Right hindlimb (tissue), 1 donor: Measurements from ENCODE around the gene GABRA4.

Source experiments
- DNase-seq: peaks from one replicate; pipeline ENCODE4 v3.0.0-alpha.2; 2018

Gene GABRA4

DNA sequence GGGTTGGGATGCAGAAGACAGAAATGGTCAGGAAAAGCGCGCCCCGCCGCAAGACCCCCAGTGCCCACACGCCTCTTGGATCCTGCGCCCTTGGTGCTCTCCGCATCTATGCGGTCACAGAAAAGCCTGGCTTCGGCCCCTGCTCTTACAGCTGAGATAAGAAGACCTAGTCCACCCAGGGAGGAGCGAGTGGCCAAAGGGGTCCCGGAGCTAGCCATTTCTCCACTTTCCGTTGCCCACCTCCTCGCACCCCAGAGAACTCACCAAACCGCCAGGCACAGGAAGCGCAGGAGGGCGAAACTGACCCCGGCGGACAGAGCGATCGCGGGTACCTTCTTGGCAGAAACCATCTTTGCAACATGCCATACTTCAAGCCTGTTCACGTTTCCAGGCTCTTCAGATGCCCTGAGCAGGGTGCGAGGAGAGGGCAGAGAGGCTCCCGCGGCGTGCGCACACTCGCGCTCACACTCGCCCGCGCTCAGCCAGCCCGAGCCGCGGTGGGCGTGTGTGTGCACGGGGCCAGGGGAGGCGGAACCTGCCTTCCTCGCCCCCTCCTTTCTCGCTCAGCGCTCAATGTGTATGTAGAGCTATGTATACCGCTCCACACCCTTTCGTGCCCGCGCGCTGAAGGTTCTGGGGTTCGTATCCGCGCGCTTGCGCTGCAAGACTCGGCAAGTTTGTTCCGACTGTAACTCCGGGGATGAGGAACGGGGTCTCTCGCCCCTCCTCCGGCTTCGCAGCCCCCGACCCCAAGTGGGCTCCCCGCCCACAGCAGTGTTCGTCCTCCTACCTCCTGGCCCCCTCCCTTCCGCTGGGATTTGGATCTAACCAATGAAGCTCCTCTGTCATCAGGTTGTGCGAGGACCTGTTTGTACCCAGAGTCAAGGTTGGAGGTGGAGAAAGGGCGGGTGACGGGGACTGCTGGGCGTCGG is at the start of gene GABRA4:
Gene GABRA4, minus strand, starts transcription at position 507 of the 932 bp plus-strand sequence. Its CDS starts 157 bp downstream, at position 350.
- peak; percentile 30 for DNase-seq

DNA sequence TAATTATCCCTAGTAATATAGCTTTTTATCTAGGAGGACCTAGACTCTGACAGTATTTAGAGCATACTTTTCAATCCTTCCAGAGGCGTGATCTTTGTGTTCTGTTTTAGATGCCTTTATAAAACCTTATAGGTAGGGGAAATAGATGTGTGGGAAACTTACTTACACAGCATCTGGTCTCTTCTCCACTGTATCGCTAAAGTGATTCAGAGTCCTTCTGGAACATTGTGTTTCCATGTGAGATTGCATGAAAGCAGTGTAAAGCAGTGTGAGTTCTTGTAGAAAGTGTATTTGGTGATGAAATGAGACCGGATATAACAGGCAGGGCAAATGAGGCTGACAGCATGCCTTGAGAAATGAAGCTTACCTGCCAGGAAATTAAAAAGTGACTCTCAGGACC is 47.4 kb upstream of the GABRA4 start:
- no peak for DNase-seq

DNA sequence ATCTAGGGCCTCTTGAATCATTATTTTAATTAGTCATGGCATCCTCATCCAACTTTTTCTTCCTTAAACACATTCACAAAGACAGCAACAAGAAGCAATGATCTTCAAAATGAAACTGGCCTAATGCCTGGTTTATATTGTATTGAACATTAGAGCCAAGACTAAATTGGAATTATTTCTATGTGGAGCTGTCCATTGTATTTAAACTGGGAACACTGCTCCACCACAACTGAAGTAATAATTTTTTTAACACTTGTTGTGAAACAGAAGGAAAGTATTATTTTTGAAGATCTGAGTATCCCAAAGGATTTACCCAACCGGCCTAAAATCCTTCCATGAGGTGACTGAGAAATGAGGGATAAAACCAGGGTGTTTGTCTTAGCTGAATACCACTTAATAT is 44.9 kb upstream of the GABRA4 start:
- no peak for DNase-seq

DNA sequence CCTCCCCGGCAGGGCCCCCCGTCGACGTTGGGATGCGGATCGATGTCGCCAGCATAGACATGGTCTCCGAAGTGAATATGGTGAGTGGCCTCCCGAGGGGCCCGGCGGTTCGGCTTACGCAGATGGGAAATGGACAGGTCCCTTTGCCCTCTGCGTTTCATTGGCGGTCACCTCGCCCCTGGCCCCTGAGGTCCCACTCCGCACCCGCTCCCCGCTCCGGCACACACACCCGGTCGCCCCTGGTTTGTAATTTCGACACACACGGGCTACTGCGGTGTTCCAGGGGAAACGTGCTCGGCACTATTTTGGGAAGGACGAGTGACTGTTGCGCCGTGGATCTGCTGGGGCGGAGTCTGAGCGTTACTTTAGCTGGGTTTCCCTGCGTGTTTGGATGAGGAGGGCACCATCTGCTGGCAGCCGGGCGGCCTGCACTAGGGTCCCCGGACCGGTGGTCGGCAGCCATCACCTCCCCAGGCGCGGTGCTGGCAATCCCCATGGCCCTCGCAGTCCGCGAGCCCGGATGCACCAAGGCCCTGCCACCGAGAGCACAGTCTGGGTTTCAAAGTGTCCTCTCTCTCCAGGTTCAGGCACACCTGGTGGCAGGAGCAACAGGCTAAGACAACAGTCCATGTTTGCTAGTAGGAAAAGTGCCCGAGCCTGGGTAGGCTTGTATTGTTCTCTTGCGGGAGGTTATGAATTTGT is 39.2 kb upstream of the GABRA4 start:
- DNase-seq = peak; percentile 74

DNA sequence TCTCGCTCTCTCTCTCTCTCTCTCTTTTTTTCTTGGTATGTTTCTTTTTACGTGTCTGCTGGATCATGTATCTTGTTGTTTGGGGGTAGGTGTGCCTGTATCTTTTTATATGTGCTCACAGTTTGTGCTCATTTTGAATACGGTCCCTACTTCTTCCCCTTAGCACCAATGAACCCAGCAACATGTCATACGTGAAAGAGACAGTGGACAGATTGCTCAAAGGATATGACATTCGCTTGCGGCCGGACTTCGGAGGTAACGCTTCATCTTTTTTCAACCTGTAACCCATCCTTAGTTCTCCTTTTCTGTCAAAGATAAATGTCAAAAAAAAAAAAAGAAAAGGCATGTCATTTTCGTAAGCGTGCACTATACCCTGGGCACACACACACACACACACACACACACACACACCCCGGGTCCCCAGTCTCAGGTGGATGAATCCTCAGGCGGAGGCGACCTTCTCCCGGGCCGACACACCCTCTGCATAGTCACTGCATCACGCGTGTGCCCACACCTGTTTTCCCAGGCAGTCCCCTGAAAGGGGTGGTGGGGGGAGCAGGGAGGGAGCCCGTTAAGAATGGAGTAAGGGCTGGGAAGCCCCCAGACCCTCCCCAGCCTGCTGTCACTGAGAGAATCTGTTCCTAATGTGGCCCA is 38.5 kb upstream of the GABRA4 start:
- DNase-seq = peak; percentile 15

DNA sequence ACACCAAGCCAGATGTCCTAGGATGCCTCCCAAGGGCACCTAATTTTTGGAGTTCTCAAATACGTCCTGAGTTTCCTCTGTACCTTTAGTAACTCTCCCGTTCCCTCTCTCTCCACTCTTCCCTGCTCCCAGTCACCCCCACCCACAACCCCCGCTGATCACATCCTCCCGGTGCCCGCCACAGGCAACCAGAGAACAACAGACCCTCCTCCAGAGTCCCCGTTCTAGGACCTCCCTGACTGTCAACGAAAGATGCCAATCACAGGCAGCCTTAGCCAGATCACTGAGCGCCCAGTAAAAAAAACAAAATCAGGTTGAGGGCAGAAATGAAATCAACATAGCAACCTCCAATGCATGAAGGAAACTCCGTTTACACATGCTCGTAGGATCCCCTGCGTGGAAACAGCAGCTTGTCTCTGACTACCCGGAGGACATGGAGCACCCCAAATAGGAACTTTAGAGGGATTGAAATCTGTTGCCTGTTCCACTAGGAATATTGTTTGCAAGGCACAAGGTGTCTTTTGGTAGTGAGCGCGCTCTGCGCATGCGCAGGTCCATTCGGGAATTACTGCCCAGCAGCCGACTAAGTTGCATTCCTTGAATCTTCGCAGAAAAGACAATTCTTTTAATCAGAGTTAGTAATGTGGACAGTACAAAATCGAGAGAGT is 37.8 kb upstream of the GABRA4 start, which contains the start of gene GABRB1:
Gene GABRB1, plus strand, starts transcription at position 557 of the 668 bp plus-strand sequence.
- peak; percentile 45 for DNase-seq

DNA sequence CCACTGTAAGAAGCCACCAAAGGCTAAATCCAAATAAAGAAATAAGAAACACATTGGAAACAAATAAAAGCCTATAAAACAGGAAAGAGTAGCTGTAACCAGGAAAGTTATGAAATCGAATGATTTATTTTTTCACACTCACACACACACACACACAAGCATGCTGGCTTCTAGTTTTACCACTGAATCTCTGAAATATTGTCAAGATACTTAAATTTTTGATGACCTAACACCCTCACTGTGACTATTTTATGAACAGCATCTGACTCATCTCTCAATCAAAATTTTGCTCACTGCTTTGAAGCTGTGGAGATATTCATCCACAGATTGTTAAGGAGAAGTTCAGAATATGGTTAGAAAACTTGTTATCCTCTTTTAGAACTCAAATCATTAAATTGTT is 24.1 kb upstream of the GABRA4 start:
- no peak for DNase-seq

DNA sequence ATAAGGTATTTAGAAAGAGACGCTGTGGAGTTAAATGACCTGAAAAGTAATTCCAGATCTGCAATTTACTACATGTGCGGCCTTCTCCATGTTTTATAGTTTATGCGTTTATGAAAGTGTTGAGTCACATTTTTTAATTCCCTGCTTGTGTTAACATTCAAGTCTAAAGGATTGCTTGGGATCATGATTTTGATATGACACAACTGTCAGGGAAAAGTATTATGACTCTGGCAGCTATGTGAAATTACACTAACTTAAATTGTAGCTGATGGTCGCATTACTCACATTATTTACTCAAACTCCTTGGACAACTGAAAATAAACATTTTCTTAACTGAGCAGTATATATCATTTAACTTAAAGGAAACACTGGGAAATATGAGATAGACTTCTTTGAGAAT is 23.7 kb upstream of the GABRA4 start:
- no peak for DNase-seq

DNA sequence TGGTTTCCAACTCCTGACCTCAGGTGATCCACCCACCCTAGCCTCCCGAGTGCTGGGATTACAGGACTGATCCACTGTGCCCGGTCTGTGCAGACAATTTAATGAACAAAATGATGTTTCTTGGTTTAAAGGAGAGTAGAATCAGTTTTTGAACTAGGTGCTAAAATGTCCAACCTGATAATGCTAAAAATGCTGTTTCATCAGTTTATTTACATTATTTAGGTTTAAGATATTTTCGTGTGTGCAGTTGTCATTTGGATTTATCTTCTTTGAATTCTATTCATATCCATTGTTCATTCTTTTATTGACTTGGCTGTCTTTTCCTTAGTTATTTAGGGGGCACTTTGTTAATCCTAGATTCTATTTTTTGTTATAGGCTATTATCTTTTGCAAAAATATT is 20.0 kb upstream of the GABRA4 start:
- DNase-seq = no peak

DNA sequence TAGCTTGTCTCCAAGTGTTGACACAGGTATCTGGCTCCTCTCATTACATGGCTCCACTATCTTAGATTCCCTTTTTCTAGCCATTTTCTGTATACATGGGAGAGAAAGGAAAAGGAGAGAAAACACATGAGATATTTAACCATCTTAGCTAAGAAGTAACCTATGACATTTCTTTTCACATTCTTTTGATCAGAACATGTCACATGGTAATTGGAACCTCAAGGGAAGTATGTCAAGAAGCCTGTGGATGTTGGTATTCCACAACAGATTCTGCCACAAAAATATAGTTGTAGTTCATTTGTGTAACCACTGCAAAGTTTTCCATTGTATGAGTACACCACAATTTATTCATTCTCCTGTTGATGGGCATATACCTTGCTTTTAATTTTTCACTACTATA is 19.3 kb upstream of the GABRA4 start:
- no peak for DNase-seq

DNA sequence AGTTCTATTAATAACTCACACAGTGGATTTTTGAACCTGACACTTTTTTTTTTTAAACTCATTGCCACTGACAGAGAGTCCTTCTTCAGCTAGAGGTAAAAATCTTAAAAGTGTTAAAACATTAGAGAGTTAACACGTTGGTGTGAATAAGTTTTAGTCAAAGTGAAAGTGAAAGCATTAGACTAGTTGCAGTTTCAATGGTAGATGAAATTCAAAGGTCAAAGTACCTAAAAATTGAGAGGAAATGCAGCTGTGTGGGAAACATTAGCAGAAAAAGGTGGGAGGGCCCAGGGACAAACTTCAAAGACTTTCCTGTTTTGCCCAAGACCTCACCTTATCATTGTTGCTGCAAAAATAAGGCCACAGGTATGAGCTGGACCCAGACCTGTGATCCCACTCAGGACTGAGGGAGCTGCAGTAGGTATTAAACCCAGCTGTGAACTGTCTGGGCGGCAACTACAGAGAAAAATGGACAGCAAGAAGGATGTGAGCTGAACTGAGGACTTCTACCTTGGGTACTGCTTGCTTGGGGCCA is 17.6 kb upstream of the GABRA4 start:
- no peak for DNase-seq

DNA sequence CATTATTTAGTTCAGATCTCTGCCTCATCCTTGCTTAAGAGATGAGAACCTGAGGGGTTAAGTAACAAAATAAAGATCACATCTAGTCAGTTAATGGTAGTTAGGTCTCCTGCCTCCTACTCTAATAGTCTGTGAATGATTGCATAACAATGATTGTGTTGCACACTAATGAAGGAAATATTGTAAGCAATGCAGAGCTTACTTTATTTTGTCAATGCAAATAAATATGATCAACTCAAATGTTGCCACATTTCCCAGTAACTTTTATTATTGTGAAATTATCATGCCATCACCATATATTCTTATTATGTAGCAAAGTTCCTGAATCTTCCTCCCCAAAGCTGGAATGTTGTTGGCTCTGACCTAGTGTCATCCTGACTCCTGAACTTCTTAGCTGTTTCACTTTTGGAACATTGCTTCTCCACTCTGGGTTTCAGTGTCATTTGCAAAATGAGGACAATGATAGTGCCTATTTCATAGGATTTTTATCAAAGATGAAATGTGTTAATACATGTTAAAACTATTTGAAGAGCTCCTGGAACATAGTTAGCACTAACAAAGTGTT is 17.0 kb upstream of the GABRA4 start:
- DNase-seq = no peak

DNA sequence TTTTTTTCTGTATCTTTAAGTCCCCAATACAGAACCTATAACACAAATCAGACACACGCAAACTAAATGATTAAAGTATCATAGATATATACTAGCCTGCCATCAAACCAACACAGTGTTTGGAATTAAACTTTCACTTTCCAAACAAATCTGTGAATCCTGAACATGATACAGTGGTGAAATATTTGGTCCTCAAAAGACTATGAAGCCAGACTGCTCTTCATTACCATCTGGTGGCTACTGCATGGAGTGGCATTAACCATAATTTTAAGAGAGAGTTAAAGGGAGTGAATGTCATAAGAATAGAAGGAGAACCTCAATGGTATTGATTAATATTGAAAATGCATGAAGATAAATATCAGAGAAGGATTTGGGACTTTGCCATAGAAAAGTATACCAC is 9.2 kb upstream of the GABRA4 start:
- DNase-seq = no peak

DNA sequence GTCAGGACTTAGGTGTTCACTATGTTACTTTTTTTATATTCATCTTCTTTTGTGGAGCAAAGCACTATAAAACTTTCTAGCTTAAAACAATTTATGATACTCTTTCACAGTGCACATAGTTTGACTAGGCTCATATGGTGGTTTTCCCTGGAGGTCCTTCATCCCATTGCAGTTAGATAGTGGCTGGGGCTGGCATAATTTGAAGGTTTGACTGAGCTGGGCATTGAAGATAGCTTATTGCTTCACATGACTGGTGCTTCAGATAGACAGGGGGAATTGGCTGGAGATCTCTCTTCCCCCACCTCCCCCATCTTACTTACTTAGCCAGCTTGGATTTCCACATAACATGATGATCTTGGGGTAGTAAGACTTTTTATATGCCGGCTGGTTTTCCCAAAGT is 7.0 kb upstream of the GABRA4 start:
- no peak for DNase-seq

DNA sequence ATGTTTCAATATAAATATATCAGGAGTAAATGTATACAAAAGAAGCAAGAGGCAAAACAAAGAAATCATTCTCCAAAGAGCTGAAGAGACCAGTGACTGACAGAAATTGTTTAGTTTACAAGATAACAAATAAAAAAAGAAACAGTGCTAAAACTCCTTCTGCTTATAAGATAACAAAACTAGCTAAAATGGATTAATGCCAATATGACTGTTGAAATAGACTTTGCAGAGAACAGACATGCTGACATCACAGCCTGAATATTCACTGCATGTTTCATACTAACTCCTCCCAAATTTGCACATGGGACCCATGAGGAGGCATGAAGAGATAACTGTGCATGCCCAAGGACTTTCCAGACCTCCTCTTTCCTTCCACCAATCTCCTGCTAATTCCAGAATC is 6.2 kb upstream of the GABRA4 start:
- no peak for DNase-seq

DNA sequence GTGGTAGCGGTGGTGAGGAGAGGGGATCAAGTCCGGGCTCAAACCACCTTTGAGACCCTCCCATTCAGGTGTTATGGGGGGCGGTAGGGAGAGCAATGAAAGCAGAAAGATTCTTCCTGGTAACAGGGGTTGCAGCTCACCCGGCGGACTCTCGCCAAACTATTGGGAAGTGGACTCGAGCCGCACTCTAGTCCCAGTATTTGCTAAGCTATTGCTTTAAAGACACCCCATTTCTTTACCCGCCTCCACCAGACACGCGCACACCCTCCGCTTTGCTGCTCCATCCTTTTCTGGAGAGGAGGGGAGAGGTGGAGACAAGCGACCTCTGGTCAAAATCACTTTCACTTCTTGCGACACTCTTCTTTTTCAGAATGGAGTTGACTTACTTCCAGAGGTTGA is 625 bp upstream of the GABRA4 start:
- DNase-seq = no peak

DNA sequence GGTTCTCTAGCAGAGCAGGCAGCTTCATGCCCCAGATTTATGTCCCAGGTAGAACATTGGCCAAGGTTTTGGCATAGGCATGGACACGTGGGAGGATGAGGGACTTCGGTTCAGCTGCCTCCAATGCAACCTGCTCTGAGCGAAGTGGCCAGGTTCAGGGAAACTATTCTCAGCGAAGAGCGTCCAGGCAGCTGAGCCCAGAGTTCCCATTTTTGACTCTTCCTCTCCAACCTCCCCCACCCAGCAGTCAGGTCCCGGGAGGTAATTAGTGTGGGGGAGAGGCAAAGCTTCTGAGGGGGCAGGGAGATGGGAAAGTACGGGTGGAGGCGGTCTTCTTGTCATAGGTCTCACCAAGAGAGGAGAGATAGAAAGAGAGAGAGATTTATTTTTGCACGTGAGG is 1.0 kb downstream of the GABRA4 start:
- no peak for DNase-seq

DNA sequence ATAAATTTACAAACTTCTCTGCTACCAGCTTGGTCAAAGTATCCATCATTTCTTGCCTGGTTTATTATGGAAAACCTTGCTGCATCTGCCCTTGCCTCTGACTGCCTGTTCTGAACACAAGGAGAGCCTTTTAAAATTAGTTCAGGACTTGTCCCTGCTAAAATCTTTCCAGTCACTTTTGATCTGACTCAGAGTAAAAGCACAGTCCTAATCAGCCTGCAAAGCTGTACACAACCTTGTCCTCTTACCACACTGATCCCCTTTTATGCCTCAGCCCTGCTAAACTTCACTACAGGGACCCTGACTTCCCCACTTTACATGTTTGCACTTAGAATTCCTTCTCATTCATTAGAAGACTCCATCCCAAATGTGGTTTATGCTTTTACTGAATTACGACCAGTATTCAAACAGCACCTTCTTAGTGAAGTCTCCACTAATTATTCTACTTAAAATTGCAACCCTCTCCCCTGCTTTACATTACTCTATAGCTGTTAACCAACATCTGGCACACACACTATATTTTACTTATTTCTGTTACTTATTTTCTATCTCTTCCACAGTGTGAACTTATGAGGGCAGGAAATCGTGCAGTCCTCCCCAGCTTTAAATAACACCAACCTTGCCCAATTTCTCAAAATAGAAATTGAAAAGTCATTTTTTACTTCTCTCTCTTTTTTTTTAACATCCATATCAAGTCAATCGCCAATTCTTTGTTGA is 6.3 kb downstream of the GABRA4 start:
- no peak for DNase-seq

DNA sequence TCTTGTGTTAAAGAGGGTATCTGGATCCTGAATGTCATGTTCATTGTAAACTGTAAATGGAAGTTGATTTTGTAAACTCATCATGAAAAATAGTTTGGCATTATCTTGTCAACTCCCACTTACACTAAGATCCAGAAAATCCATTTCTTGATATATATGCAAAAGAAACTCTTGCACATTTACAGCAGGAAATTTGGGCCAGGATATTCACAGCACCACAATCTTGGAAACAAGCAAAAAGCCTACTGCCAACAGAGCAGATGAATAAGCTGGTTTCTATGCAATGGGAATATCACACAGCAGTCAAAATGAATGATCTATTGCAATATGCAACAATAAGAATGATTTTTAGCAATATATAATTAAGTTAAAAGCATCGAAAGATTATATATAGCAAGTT is 8.6 kb downstream of the GABRA4 start:
- DNase-seq = no peak

DNA sequence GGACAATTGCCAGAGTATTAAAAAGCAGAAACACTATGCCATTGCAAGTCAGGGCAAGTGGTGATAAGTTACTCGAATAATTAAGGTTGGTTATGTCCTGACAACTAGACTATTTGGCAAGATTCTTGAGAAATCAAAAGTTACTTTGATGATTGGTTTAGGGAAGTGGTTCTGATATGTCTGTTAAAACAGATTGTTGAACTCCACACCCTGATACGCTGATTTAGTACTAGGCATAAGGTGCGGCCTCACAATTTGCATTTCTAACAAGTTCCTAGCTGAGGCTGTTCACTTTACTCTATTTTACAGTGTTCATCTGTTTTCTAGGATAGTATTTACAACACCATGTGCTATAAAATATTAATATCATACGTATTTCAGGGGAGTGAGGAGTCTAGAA is 12.5 kb downstream of the GABRA4 start:
- no peak for DNase-seq

DNA sequence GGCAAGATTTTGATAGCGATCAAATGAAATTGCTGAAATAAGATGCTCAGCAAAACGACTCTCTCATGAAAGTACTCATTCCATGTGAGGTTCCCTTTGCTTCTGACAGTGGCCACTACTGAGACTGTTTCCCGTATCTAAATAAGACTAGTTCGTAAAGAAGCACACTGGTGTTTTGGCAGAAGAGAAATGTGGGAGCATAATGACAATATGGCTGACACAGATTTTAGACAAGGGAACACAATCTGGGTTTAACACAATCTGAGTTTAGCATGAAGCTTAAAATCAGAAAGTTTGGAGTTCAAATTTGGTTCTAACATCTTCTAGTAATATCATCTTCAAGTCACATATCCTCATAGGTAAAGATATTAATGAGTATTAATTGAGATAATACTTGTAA is 13.7 kb downstream of the GABRA4 start:
- DNase-seq = no peak

DNA sequence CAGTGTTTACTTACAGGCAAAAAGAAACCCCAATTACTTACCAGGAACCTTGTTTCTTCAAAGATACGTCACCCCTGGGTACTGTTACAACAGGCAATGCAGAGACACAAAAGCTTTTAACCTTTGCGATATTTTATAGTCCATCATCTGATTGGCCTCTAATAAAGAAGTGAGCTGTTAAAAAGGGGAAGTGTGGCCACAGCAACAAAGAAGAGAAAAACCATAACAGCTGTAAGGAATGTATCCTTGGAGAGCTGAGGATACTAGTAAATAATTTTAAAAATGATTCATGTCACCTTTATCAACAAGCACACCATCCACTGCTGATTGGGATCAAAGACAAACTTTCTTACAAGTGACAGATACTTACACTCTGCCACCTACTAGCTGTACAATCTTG is 14.1 kb downstream of the GABRA4 start:
- DNase-seq = no peak
